Fibroblast of the aortic adventitia (primary cell): ENCODE results near the gene SLC16A12. TPM values are rescaled to one million over a fixed set of nuclear protein-coding genes. Genes with fewer than 3 reads are reported as not detected.

ENCODE experiments used
- DNase-seq: peaks from one replicate; pipeline ENCODE4 v3.0.0-alpha.2; 2010; ENCODE audit warnings: low read depth
- H3K4me3 ChIP-seq: 2 replicates; pipeline ENCODE4 v1.5.1; 2011; ENCODE audit warnings: low read depth, mild to moderate bottlenecking, control low read depth, low read length, moderate library complexity
- CTCF ChIP-seq: IDR thresholded peaks from 2 replicates; pipeline ENCODE4 v1.5.1; 2011; ENCODE audit warnings: mild to moderate bottlenecking, low read length, control low read depth, inconsistent platforms; ENCODE audit not compliant: insufficient read depth
- total RNA-seq: library from RNA; depleted of rRNA; stranded (reverse); fragments of >200 nt; gene quantifications from 2 replicates; pipeline ENCODE4 v1.2.3, GENCODE V29; 2012; ENCODE audit warnings: low replicate concordance

SLC16A12 gene
- total RNA-seq, 1 donor: 0.90 TPM

GRCh38 chr10:89476150-89476549, 59.2 kb downstream of the SLC16A12 start:
- no peak overlapping the region for H3K4me3 ChIP-seq
- no peak for TF ChIP-seq CTCF
- peak; percentile 24 for DNase-seq

- no peak for TF ChIP-seq CTCF
- no peak for DNase-seq
- no peak overlapping the region for H3K4me3 ChIP-seq
Observed at GRCh38 chr10:89475591-89475998, 59.8 kb downstream of the SLC16A12 start.

GRCh38 chr10:89475125-89475524, 60.3 kb downstream of the SLC16A12 start:
- DNase-seq: no peak
- no peak for TF ChIP-seq CTCF
- H3K4me3 ChIP-seq: no peak overlapping the region

- no peak for DNase-seq
- no peak overlapping the region for H3K4me3 ChIP-seq
- no peak for TF ChIP-seq CTCF
Observed at GRCh38 chr10:89474452-89474851, 60.9 kb downstream of the SLC16A12 start.

GRCh38 chr10:89471110-89471809, 64.1 kb downstream of the SLC16A12 start:
- peak; percentile 32 for DNase-seq
- TF ChIP-seq CTCF: no peak
- no peak overlapping the region for H3K4me3 ChIP-seq

DNA sequence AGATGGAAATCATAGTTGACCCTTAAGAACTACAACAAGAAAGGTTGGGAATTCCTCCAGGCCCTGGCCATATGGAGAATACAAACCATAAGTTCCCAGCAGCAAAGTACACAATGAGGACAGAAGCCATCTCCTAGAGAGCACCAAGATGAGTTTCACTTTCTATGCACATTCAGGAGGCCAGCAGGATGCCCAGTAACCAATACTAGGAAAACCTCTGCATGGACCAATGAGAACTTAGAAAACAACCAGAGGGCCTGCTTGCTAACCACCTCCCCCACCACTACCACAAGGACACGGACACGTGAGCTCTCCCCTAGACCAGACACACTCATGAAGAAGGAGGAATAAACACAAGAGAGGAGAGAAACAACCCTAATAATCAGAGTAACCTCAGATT, 64.8 kb downstream of the SLC16A12 start:
- H3K4me3 ChIP-seq: no peak overlapping the region
- no peak for DNase-seq

More for the DNA sequence above, 64.8 kb downstream of the SLC16A12 start:
- no peak for TF ChIP-seq CTCF
